NCI-H2196 treated with DMSO at 0.1 percent for 48 hours (cell line): ENCODE data around the gene ARHGEF11.
"Not testable (repeated sequence)": the region's sequence is repeated elsewhere in the genome, so short reads cannot be mapped to it uniquely, and the experiment has no call there.

Experiments
- DNase-seq: peaks from one replicate; lab custom pipeline; 2025; ENCODE audit not compliant: unreplicated experiment; lab: John Stamatoyannopoulos, UW

Gene ARHGEF11, protein sequence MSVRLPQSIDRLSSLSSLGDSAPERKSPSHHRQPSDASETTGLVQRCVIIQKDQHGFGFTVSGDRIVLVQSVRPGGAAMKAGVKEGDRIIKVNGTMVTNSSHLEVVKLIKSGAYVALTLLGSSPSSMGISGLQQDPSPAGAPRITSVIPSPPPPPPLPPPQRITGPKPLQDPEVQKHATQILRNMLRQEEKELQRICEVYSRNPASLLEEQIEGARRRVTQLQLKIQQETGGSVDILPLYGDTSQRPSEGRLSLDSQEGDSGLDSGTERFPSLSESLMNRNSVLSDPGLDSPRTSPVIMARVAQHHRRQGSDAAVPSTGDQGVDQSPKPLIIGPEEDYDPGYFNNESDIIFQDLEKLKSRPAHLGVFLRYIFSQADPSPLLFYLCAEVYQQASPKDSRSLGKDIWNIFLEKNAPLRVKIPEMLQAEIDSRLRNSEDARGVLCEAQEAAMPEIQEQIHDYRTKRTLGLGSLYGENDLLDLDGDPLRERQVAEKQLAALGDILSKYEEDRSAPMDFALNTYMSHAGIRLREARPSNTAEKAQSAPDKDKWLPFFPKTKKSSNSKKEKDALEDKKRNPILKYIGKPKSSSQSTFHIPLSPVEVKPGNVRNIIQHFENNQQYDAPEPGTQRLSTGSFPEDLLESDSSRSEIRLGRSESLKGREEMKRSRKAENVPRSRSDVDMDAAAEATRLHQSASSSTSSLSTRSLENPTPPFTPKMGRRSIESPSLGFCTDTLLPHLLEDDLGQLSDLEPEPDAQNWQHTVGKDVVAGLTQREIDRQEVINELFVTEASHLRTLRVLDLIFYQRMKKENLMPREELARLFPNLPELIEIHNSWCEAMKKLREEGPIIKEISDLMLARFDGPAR (N-terminal part only)

GRCh38 chr1:157045250-157046218 is at the start of gene ARHGEF11:
Gene ARHGEF11, minus strand, starts transcription at chr1:157045742. Its CDS starts 1,412 bp downstream, at chr1:157044330.
- peak; percentile 77 for DNase-seq

GRCh38 chr1:157095091-157095490 is 49.5 kb upstream of the ARHGEF11 start:
- no peak for DNase-seq

DNA sequence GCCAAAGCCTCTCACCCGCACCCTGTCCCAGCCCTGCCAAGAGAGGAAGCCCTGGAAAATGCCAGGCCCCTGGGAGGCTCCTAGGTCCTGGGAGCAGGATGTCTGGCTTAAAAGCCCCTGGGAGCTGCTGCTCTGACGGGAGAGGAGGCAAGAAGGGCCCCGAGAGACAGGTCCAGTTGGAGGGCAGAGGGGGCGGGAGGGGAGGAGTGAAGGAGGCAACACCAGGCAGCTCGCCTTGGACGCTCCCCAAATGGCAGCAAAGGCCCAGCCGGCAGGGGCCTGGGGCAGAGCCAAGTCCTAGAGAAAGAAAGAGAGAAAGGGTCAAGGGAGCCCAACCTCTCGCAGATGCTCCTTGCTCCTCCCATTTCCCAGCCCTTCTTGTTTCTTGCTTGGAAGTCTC is 47.3 kb upstream of the ARHGEF11 start:
- no peak for DNase-seq

DNA sequence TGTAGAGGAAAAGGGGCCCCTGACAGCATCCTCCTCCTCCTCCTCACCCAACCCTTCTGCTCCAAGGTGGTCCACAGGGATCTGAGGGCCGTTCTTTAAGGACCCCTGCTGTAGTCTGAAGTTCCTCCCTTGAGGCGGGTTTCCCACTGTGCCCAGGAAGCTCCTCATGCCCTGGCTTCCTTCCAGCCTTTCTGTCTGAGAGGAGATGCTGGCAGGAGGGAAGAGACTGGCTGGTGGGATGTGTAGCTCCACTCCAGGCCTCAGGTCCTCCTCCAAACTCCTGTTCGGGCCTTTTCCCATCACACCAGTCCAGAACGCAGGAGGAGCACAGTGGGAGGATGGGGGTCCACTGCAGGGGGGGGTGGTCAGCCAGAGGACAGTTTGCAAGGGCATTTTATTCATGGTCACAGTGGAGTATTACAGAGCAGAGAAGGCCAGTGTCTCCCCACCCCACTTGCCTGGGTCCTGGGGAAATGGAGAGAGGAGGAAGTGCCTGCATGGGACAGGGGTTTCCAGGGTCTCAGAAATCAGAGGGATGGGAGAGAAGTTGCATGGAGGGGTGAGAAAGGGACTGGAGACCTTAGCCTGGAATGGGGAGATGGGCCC is 46.2 kb upstream of the ARHGEF11 start:
- no peak for DNase-seq

GRCh38 chr1:157091186-157091585 is 45.6 kb upstream of the ARHGEF11 start:
- DNase-seq = no peak

DNA sequence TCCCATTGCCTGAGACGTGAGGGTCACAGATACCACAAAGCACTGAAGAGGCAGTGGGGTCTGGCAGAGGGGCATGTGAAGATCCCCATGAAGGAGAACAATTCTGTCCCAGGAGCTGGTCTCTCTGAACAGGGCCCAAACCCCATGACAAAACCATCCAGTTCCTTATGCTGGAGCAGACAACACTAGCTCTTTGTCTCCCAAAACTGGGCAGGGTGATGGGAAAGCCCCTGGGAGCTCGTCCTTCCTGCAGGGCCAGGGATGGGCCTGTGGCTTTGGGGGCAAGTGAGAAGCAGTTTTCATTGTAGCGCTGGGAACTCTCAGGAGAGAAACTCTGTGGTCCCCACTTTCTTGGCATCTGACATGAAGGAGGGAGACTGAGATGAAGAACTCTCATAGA is 45.2 kb upstream of the ARHGEF11 start:
- no peak for DNase-seq

- peak; percentile 37 for DNase-seq
Observed at GRCh38 chr1:157090196-157090647, 44.7 kb upstream of the ARHGEF11 start.

- no peak for DNase-seq
Observed at GRCh38 chr1:157089789-157090188, 44.2 kb upstream of the ARHGEF11 start.

DNA sequence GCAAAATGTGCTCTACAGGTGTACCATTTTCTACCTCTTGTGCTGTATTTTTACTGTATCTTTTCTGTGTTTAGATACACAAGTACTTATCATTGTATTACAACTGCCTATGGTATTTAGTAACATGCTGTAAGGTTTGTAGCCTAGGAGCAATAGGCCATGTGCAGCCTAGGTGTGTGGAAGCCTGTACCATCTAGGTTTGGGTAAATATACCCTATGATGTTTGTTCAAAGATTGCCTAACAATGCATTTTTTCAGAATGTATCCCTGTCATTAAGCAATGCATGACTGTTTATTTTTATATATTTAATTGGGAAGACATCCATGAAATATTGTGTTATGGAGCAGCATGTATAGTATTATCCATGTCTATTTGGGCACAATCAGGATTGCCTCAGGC is 43.1 kb upstream of the ARHGEF11 start:
- DNase-seq = no peak

DNA sequence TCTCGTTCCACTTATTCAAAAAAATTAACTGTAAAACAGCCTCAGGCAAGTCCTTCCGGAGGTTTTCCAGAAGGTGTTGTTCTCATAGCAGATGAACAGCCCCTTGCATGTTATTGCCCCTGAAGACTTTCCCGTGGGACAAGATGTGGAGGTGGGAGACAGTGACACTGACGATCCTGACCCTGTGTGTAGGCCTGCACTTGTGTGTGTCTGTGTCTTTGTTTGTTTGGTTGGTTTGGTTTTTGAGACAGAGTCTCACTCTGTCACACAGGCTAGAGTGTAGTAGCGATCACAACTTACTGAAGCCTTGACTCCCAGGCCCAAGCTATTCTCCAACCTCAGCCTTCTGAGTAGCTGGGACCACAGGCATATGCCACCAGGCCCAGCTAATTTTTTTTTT is 41.5 kb upstream of the ARHGEF11 start:
- no peak for DNase-seq

- no peak for DNase-seq
Observed at GRCh38 chr1:157086299-157086698, 40.8 kb upstream of the ARHGEF11 start.

DNA sequence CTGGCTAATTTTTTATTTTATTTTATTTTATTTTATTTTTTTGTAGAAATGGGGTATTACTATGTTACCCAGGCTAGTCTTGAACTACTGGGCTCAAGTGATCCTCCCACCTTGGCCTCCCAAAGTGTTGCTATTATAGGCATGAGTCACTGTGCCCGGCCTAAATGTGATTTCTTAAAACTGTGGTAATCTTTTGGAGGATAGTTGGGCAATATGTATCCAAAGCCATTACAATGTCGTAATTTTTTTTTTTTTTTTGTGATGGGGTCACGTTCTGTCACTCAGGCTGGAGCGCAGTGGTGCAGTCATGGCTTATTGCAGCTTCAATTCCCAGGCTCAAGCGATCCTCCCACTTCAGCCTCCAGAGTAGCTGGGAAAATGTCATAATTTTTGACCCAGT is 39.9 kb upstream of the ARHGEF11 start:
- DNase-seq = no peak

DNA sequence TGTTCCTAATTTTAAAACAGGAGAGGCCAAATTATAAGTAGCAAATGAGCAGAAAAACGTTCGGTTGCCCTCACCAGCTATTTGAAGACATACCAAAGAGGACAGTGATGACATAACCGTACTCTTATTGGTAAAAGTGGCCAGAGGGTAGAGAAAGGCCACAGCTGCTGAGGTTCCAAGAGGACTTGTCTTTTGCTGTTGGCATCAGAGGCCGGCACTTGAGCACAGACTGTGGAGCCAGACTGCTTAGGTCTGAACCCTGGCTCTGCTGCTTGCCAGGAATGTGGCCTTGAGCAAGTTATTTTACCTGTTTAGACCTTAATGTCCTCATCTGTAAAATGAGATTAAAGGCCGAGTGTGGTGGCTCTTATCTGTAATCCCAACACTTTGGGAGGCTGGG is 39.2 kb upstream of the ARHGEF11 start:
- no peak for DNase-seq

- no peak for DNase-seq
Observed at GRCh38 chr1:157081707-157082106, 36.2 kb upstream of the ARHGEF11 start.

- no peak for DNase-seq
Observed at GRCh38 chr1:157080714-157081113, 35.2 kb upstream of the ARHGEF11 start.

GRCh38 chr1:157077394-157077793 is 31.9 kb upstream of the ARHGEF11 start:
- DNase-seq = no peak

GRCh38 chr1:157073944-157074685 is 28.6 kb upstream of the ARHGEF11 start:
- DNase-seq = peak; percentile 41

- no peak for DNase-seq
Observed at GRCh38 chr1:157069601-157070000, 24.1 kb upstream of the ARHGEF11 start.

DNA sequence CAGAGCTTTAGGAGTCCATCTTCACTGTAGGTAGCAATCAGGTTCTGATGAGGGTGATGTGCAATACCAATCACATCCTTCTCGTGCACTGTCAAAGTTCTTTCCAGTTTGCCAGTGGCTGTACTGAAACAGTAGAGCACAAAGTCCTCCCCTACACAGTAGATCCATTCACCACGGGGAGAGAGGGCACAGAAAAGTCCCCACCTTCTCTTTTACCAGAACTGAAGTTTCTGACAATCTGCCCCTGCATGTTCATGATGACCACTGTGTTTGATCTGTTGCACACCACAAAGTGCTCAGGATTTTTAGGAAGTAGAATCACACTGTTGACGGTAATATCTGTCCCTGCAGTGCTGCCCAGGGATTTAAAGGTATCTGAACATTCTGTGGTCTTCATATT is 13.7 kb upstream of the ARHGEF11 start:
- not testable (repeated sequence) for DNase-seq

- DNase-seq = no peak
Observed at GRCh38 chr1:157056269-157056668, 10.7 kb upstream of the ARHGEF11 start.
